ENCODE measurements around the gene SLC2A11.

DNA sequence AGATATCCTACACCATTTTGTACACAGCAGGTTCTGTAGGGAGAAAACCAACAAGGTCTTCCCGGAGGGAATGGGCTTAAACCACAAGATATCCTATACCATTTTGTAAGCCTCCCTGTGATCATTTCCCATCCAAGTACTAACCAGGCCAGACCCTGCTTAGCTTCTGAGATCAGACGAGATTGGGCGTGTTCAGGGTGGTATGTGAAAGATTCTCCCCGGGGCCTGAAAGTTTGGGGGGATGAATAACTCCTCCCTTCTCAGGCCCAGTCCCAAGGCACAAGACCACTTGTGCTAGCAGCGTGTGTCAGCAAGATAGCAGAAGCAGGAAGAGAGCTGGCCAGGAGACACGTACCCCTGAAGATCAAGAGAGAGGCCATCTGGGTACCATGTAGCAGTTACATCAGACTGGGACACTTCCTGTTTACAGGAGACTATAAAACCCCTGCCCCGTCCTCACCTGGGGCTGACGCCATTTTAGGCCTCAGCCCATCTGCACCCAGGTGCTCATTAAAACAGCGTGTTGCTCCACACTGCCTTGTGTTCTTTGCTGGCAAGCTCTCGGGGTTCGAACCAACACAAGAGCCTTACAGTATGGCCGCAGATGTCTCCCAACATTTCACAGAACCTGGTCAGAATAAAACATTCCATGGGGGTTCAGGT, 53.8 kb downstream of the SLC2A11 start:
- no peak for TF ChIP-seq EZH2phosphoT487 (IDR thresholded peaks at IDR 0.05; ENCODE audit: insufficient read depth, low read depth)
- no peak for TF ChIP-seq EZH2 (IDR thresholded peaks at IDR 0.05; ENCODE audit: insufficient read depth, poor library complexity, severe bottlenecking)

All from GM23248 (cell line).